GM19099 (cell line): ENCODE measurements around the gene SPEG.
A peak's percentile ranks its signal among the peaks of the same experiment; 100 is the strongest.

ENCODE experiments used
- POLR2A ChIP-seq: IDR thresholded peaks from 3 replicates; pipeline ENCODE4 v1.6.1; 2011; ENCODE audit warnings: low read depth; ENCODE audit not compliant: insufficient read length; ENCODE audit errors: extremely low read depth

The SPEG gene

DNA sequence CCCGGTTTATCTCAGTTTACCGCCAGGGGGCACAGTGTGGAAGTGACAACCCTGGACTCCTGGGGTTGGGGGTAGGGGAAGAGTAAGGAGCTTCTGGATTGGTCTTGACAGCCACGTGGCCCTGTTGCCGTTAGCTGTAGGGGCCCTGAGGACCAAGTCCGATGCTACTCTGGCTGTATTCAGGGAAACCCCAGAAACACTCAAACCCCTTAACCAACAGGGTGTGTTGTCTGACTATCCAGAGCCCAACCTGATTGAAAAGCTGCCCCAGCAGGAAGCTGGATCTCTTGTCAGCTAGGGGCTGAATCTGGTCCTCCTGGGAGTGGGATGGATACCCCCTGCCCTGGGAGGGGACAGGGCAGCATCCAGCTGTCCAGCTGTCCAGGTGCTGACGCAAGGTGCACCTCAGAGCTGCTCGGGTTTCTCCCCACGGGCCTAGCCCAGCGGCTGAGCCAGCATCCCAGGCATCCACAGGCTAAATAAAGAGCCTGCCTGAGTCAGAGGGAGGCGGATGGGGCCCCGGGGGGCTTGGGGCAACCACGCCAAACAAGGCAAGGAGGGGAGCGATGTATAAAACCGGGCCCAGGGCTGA is 61.0 kb downstream of the SPEG start:
- no peak for TF ChIP-seq POLR2A

DNA sequence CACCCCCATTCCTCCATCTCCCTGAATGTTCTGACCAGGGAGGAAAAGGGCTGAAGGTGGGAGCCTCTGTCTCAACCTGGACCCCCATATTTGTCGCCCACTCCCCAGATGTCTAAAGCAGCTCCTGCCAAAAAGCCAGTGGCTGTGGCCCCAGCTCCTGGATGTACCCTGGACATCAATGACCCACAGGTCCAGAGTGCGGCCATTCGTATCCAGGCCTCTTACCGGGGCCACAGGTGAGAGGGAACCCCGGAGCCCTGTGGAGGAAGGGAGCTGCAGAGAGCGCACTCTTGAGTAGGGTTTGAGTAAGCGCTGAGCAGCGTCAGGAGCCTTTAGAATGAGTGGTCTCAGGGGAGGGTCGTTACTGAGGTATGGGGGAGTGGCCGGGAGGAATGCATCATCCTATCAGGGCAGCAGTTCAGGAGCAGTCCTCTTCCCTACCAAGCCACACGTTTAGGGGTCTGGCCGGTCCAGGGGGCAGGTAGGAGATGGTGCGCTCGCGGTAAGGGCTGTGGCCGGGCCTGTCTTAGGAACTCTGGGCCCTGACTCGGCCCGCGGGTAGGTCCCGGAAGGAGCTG is 61.7 kb downstream of the SPEG start:
- TF ChIP-seq POLR2A = no peak

DNA sequence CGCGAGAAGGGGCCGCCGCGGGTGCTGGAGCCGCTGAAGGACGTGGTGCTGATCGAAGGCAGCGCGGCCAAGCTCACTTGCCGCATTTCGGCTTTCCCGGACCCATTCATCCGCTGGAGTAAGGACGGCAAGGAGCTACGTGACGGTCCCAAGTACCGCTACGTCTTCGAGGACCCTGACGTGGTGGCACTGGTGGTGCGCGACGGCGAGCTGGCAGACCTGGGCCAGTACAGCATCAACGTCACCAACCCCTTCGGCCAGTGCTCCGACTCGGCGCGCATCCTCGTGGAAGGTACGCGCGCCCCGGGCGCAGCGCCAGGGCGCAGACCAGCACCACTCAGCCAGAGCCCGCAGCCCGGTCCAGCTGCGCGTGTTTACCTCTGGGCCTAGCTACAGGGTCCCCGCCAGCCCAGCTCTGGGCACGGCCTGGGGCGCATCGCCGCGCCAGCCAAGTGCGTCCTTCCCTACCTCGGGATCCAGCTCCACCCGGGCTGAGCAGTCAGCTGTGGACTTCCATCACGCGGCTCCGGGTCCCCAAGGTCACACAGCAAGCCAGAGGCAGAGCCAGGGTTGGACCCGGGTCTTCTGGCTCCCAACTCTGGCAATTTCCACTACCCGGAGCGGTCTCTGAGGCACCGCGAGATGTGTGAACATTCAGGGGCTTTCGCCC is 62.3 kb downstream of the SPEG start:
- no peak for TF ChIP-seq POLR2A

DNA sequence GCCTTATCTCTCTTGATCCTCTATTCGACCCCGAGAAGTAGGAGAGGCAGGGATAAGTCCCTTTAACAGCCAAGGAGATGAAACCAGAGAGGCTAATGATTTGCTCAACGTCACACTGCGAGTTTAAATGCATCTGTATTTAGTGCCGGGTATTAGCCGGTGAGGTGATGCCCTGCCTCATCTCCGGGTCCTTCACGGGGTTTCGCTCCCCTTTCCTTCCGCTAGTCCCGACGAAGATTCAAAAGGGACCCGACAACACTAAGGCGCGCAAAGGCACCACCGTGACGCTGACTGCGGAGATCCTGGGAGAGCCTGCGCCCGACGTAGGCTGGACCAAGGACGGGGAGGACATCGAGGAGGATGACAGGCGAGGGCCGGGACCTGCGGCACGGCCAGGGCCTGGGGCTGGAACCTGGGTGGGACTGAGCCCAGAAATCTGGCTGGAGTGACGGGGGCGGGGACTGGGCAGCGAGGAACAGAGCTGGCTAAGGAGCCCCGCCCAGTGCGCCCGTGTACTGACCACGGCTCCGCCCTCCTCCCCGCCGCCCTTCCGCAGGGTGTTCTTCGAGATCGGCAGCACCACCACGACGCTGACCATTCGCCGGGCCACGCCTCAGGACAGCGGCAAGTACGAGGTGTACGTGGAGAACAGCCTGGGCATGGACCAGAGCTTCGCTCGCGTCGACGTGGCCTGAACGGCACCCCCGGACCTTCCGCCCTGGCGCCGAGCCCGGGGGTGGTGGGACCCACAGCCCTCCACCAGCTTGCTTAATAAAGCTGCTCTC is 63.0 kb downstream of the SPEG start:
- no peak for TF ChIP-seq POLR2A

DNA sequence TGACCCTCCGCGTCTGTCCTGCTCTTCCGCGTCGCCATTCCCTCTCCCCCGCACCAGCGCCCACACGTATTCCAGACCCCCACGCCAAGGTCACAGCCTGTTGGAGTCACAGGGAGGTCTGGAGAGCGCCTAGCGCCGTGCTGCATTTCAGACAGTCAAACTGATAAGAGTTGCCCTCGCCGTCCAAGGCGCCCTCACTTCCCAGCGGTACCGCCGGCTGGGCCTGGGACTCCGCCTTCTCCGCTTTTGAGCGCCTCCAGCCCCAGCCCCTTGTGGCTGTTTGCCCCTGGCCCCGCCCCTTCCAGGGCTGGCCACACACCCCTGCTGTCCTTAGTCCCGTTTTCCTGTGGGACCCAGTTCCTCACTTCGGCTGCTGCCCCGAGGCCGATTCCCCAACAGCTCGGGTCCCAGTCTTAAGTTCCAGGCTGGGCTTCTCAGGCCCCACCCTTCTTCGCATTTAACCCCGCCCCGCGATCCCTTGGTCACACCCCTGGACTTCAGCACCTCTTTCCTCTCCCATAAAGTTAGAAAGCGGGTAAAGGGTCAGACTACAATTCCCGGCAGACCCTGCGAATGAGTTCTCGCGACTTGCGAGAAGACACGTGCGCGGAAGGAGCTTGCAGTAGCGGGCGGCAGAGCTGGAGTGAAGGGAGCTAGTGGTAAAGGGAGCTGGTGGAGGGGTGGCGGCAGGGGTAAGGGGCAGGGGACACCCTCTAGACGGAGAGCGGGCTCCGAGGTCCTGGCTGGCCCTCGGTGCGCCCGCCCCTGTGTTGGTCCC is 63.8 kb downstream of the SPEG start, which contains the start of gene GMPPA:
TSS of gene GMPPA (plus strand) at position 612 of the 778 bp plus-strand sequence. CDS start 1,085 bp downstream, outside the sequence.
- TF ChIP-seq POLR2A = peak; percentile 94

DNA sequence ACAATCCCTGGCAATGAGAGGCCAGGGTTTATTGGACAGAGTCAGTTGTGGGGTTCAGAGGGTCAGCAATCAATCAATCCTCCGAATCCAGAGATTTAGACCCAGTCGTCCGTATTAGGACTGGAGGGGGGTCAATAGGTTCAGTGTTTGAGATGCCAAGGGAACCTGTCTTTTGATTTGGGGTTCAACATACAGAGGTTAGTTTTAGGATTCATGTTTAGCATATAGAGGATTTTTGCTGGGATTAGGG is 64.3 kb downstream of the SPEG start:
- no peak for TF ChIP-seq POLR2A

DNA sequence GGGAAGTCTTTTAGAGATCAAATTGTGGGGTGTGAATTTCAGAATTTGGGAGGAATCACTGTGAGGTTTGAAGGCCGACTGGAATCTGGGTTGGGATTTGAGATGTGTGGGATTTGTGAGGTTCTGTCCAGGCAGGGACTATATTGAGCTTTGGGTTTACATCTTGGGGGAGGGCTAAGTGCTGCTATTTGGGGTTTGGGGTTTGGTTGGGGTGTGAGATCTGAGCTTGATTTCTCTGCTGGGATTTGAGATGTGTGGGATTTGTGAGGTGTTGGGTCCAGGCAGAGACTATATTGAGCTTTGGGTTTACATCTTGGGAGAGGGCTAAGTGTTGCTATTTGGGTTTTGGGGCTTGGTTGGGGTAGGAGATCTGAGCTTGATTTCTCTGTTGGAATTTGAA is 64.9 kb downstream of the SPEG start:
- TF ChIP-seq POLR2A = no peak

DNA sequence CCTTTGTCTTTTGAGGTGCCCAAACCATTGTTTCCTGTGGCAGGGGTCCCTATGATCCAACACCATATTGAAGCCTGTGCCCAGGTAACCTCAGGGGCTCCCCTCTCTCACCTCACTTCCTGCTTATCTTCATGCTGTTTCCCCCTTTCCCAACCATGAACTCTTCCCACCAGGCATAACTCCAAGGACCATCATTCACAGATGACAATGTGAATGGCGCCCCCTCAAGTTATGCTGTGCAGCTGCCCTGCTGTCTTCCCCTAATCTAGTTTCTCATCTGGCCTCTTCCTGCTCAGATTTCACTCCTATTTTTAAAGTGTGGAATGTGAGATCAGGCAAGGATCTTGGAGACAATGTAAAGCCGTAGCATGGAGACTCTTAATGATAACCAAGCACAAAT is 65.5 kb downstream of the SPEG start:
- TF ChIP-seq POLR2A = no peak

DNA sequence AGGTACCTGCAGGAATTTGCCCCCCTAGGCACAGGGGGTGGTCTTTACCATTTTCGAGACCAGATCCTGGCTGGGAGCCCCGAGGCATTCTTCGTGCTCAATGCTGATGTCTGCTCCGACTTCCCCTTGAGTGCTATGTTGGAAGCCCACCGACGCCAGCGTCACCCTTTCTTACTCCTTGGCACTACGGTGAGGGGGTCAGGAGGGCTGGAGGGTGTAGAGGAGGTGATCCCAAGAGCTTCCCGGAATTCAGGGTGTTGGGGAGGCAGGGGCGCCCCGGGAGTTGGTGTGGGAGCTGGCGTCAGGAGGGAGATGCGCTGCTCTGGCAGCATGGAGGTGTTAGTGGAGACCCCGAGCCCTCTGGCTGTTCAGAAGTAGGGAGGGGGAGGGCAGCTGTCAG is 67.2 kb downstream of the SPEG start:
- TF ChIP-seq POLR2A = no peak

DNA sequence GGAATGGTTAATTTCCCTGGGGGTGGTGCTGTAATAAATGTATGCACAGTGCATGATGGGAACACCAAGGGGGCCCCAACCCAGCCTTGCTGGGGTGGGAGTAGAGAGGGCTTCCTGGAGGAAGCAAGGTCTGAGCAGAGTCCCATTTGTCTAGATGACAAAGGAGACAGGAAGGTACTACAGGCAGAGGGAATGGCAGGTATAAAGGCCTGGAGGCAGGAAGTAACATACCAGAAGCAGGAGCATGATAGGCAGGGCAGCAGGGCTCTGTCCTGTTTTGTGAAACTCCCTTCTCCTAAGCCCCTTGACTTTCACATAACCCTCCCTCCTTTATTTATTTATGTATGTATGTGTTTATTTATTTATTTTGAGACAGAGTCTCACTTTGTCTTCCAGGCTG is 68.0 kb downstream of the SPEG start:
- no peak for TF ChIP-seq POLR2A

DNA sequence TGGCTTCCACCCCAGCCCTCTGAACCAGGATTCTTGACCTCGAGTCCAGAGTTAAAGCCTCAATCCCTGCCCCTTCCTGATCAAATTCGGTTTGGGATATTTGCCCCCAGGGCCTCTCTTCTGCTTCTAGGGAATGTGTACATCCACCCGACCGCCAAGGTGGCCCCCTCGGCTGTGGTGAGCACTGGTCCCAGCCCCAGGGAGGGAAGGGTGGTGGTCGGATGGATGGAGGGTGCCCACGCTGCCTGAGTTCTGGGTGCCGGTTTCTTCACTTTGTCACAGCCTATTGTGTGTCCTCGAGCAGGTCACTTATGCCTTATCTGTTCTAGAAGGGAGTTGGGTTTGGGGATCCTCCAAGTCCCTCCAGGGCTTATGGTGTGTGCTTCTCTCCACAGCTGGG is 70.9 kb downstream of the SPEG start:
- TF ChIP-seq POLR2A = no peak

DNA sequence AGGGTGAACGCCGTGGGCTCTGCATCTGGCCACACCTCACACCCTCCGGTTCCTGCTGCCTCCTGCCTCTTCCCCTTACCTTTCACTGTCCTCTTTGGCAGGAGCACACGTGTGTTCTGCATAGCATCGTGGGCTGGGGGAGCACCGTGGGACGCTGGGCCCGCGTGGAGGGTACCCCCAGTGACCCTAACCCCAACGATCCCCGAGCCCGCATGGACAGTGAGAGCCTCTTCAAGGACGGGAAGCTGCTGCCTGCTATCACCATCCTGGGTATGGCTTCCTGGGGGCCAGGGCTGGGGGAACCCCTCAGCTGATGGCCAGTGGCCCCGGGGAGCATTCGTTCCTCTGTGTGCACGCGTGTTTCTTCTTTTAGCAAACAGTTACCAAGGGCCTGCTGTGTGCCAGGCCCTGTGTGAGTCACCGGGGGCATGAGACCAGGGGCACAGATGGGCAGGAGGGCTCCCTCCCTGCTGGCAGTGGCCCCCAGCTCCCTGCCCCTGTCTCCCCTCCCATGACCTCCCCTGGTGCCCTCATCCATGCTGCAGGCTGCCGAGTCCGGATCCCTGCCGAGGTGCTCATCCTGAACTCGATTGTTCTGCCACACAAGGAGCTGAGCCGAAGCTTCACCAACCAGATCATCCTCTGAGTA is 71.6 kb downstream of the SPEG start:
- TF ChIP-seq POLR2A = no peak

DNA sequence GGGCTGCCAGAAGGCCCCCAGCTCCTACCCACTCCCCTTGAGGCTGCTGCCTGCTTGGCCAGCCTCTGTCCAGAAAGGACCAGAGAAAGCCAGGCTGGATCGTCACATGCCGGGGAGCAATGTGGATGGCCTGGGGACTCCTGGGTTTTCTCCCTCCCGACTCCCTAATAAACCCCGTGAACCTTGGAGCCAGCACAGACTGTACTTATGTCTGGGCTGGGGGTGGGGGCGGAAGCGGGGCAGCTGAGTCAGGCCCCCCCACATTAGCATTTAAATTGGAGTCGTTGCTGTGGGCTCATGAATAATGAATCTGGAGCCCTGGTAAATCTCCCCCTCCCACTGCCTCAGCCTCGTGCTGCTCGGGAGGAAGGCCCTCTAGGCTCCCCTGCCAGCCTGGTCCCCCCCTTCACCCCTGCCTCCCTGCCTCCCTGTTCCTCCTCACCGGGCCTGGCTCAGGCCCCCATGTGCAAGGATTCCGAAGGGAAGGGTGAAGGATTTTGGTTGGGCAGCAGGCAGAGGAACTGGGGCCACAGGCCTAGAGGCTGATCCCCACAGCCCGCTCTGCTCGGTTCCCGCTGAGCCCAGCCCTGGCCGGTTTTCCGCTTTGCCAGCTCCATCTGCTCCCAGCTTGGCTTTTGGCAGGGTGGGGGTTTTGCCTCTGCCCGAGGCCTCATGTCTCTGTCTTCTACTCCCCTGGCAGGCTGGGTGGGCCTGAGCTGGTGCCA is 72.3 kb downstream of the SPEG start:
- no peak for TF ChIP-seq POLR2A
